A673 (cell line): ENCODE results near the gene TOLLIP.

Experiments
- CTCF ChIP-seq: fragments of 300-800, 200-600 bp; sonication (generic); conservative IDR thresholded peaks from 2 replicates; pipeline ENCODE4 v1.5.1; 2017; ENCODE audit warnings: low read depth, mild to moderate bottlenecking, antibody characterized with exemption, low read length, moderate library complexity, mixed read lengths
- EZH2 ChIP-seq: fragments of 200-600 bp; sonication (generic); IDR thresholded peaks from 2 replicates; pipeline ENCODE4 v1.6.1; 2017; ENCODE audit warnings: borderline replicate concordance, low read depth, mild to moderate bottlenecking, mixed read lengths, antibody characterized with exemption, low read length; ENCODE audit not compliant: poor library complexity, severe bottlenecking

GRCh38 chr11:1350086-1350725 is 40.8 kb upstream of the TOLLIP start:
- no peak for TF ChIP-seq CTCF
- TF ChIP-seq EZH2, result no peak
